ENCODE results near the gene OPRL1. TPM values are rescaled to one million over a fixed set of nuclear protein-coding genes. Genes with fewer than 3 reads are reported as not detected.

Gene OPRL1
- total and polyA plus RNA-seq, 2 of the 8 experiments (the other 6 are each of a cell fraction or from before 2014, with no cell fraction given), result 0.63 to 0.98 TPM

GRCh38 chr20:64092258-64093012 lies 12.6 kb downstream of the OPRL1 start:
- Histone ChIP-seq H2BK15ac (ENCODE audit: low read length) (no peak overlapping the region; the same call in 1 of the 2 replicates), H3K14ac (ENCODE audit: insufficient read length) (no peak overlapping the region), H3K4me2 (ENCODE audit: insufficient read depth in 1 of 2, low read depth in 2 of 2, low read length in 2 of 2) (peak overlapping the region in 1 of 2 experiments; percentile 29; a peak in 2 of 4 replicates), H3K9me3 (ENCODE audit: insufficient read depth in 2 of 2, low read depth in 1 of 2, low read length in 1 of 2) (no peaks in the 10 kb centered on the region), H3K4me1 (replicated peaks in 1 of 4; ENCODE audit: control insufficient read depth in 3 of 4, insufficient read depth in 4 of 4, low read length in 3 of 4) (peaks cover 0 to 7% (median 2%) of the 10 kb centered on the region in 4 experiments; a peak in 3 of 7 replicates), H3K79me1 (ENCODE audit: low read depth, low read length) (no peaks in the 10 kb centered on the region), H2AFZ (ENCODE audit: low read length) (0 out of 2 replicates have a peak overlapping the region, but pooled peaks have one; percentile 10), H4K5ac (ENCODE audit: insufficient read length, low read depth, low read length) (no peak overlapping the region), H3K27ac (ENCODE audit: low read depth, low read length) (no peak overlapping the region), H4K8ac (ENCODE audit: extremely low read depth, insufficient read depth, low read length) (no peak overlapping the region; the same call in 1 of the 2 replicates), H3K4me3 (ENCODE audit: extremely low read depth in 1 of 4, insufficient read depth in 2 of 4, low read depth in 3 of 4, low read length in 4 of 4) (no peak overlapping the region), H3K27me3 (replicated peaks in 1 of 4; ENCODE audit: control insufficient read depth in 3 of 4, extremely low read depth in 1 of 4, insufficient read depth in 3 of 4, low read length in 3 of 4) (peaks cover 0 to 2% (median 0%) of the 10 kb centered on the region in 4 experiments; a peak in 1 of 7 replicates), H3K36me3 (ENCODE audit: control insufficient read depth in 2 of 4, insufficient read depth in 4 of 4, low read length in 3 of 4) (no peaks in the 10 kb centered on the region), H4K91ac (replicated peaks; ENCODE audit: insufficient read length, low read length) (peak overlapping the region; percentile 90), H3K18ac (ENCODE audit: extremely low read depth, low read length) (no peak overlapping the region), H2BK120ac (replicated peaks; ENCODE audit: low read depth, low read length) (no peak overlapping the region), H3K23ac (ENCODE audit: insufficient read length) (no peak overlapping the region), H3K56ac (replicated peaks; ENCODE audit: insufficient read length, low read depth, low read length) (no peak overlapping the region), H2BK12ac (ENCODE audit: low read depth, low read length) (peak overlapping the region; percentile 96; the same call in 1 of the 2 replicates), H3K4ac (replicated peaks; ENCODE audit: insufficient read length, low read depth, low read length) (no peak overlapping the region), H3K23me2 (ENCODE audit: low read depth, low read length) (peaks cover 5% of the 10 kb centered on the region; the same call in 1 of the 2 replicates), H4K20me1 (replicated peaks in 1 of 2; ENCODE audit: control insufficient read depth in 1 of 2, insufficient read depth in 2 of 2, low read length in 2 of 2) (peaks cover 2 to 3% of the 10 kb centered on the region in 2 experiments), H2BK5ac (ENCODE audit: low read depth, low read length) (peak overlapping the region; percentile 12), H3K9ac (replicated peaks in 1 of 4; ENCODE audit: extremely low read depth in 1 of 4, low read depth in 3 of 4, low read length in 3 of 4) (no peak overlapping the region), H2AK5ac (ENCODE audit: low read depth, low read length) (peak overlapping the region; percentile 94; the same call in 1 of the 2 replicates), H2BK20ac (ENCODE audit: low read length) (0 out of 2 replicates have a peak overlapping the region, but pooled peaks have one; percentile 75), H3K79me2 (ENCODE audit: control insufficient read depth in 1 of 2, insufficient read depth in 2 of 2, low read length in 2 of 2) (no peaks in the 10 kb centered on the region)
- POLR2A ChIA-PET (ENCODE audit: partially characterized antibody), result interaction anchor here (1.0 to 1.2 kb wide), 2 partner anchors 11 to 12 kb away, joined by 3 to 5 read pairs; partner anchors contain the start of gene OPRL1
- 86% methylated on average over 27 of the region's 27 CpGs; no CpG with 5 or more reads in 1 of the 2 experiments for WGBS, 2 experiments (ENCODE audit: extremely low coverage in 1 of 2, insufficient coverage in 1 of 2, insufficient read length in 1 of 2, insufficient replicate concordance in 2 of 2, low coverage in 1 of 2, low lambda C conversion rate in 2 of 2, missing lambda C conversion rate in 1 of 2)
- CTCF ChIA-PET (ENCODE audit: partially characterized antibody), result interaction anchor here (0.9 to 4.5 kb wide), 8 partner anchors 8 to 132 kb away, joined by 3 to 28 read pairs (median 4); partner anchors contain the start of gene LKAAEAR1
- FAIRE-seq (no peak), DNase-seq (ENCODE audit: low read depth in 1 of 2, low spot score in 2 of 2) (no peak)
- TF ChIP-seq USF2 (IDR thresholded peaks at IDR 0.05; ENCODE audit: low read length), result no peak
- TF ChIP-seq TAF1 (IDR thresholded peaks at IDR 0.05; ENCODE audit: low read depth, low read length), result no peak
